Thyroid gland (tissue), 4 donors: ENCODE measurements around the gene TMCC2. TPM values are rescaled to one million over a fixed set of nuclear protein-coding genes. Genes with fewer than 3 reads are reported as not detected.

ENCODE experiments used
- DNase-seq, 2 donors: peaks; one replicate each; pipeline ENCODE4 v3.0.0-alpha.2; 2019
- H3K27ac ChIP-seq, 3 donors: fragments of 200-600 bp; sonication (generic); 1 replicate in 2 of 3; 2 replicates in 1 of 3; pipeline ENCODE4 v1.5.1; 2016 to 2019; ENCODE audit warnings: mild to moderate bottlenecking in 1 of 3, moderate library complexity in 1 of 3
- H3K27me3 ChIP-seq: fragments of 200-600 bp; sonication (generic); one replicate; pipeline ENCODE4 v1.5.1; 2019
- H3K36me3 ChIP-seq, 2 donors: fragments of 200-600 bp; sonication (generic); one replicate each; pipeline ENCODE4 v1.5.1; 2016 to 2019
- H3K4me1 ChIP-seq, 2 donors: fragments of 200-600 bp; sonication (generic); one replicate each; pipeline ENCODE4 v1.5.1; 2017 to 2019
- H3K4me3 ChIP-seq, 3 donors: fragments of 200-600 bp; sonication (generic); replicated peaks in 1 of 3; 1 replicate in 2 of 3; 2 replicates in 1 of 3; pipeline ENCODE4 v1.5.1; 2016; ENCODE audit warnings: mild to moderate bottlenecking in 1 of 3
- H3K9me3 ChIP-seq: fragments of 200-600 bp; sonication (generic); one replicate; pipeline ENCODE4 v1.5.1; 2017
- CTCF ChIP-seq, 6 experiments: fragments of 200-600 bp in 3 of 6; fragments of 450-650 bp in 3 of 6; sonication (generic) in 3 of 6; IDR thresholded peaks; one replicate each; pipeline ENCODE4 v1.5.1; 2016 to 2019; ENCODE audit warnings: antibody characterized with exemption in 6 of 6, mild to moderate bottlenecking in 2 of 6, inconsistent platforms in 1 of 6, moderate library complexity in 1 of 6
- POLR2A ChIP-seq, 2 donors: fragments of 450-650 bp; IDR thresholded peaks; one replicate each; pipeline ENCODE4 v1.6.1; 2017; ENCODE audit warnings: antibody characterized with exemption in 2 of 2, mild to moderate bottlenecking in 2 of 2, moderate library complexity in 1 of 2
- WGBS, 2 donors: methylation state at CpG; one replicate each; pipeline ENCODE4 v1.1.5; 2017; 5-methylcytosine and 5-hydroxymethylcytosine counted together
- intact Hi-C: fragments of 100-400 bp; cut with DNase I; formaldehyde crosslinking; loops from one replicate; pipeline ENCODE4 v1.15.1; 2023
- total RNA-seq, 4 donors: library from RNA; depleted of rRNA; stranded (reverse); fragments of >200 nt; gene quantifications; one replicate each; pipeline ENCODE4 v1.2.3, GENCODE V29; 2016

The TMCC2 gene
- total RNA-seq, 4 donors from 2014 or later, result 2.3 to 3.6 (median 3.1) TPM

- intact Hi-C loops, result no loop called here
- peaks cover 27 to 35% of the 10 kb centered on the region in 2 donors for H3K4me1 ChIP-seq
Observed at GRCh38 chr1:205271277-205271676, 43.5 kb downstream of the TMCC2 start.

GRCh38 chr1:205271745-205272144 lies 44.0 kb downstream of the TMCC2 start:
- intact Hi-C loops, result loop anchor here (2.0 kb wide), 1 partner anchor 51 kb away; no protein-coding TSS in a partner anchor
- 93 to 99% methylated on average over 11 to 18 of the region's 18 CpGs for WGBS, 2 donors
- no peak for DNase-seq
- H3K36me3 ChIP-seq, result no peaks in the 10 kb centered on the region
- no peak for TF ChIP-seq POLR2A (IDR thresholded peaks at IDR 0.05)
- no peak for TF ChIP-seq CTCF (IDR thresholded peaks at IDR 0.05)
- no peak overlapping the region for H3K27ac ChIP-seq
- H3K27me3 ChIP-seq, result no peaks in the 10 kb centered on the region
- H3K4me3 ChIP-seq, result no peak overlapping the region
- H3K9me3 ChIP-seq, result no peaks in the 10 kb centered on the region
- peaks cover 31 to 39% of the 10 kb centered on the region in 2 donors for H3K4me1 ChIP-seq

More at GRCh38 chr1:205271277-205271676, 43.5 kb downstream of the TMCC2 start:
- H3K9me3 ChIP-seq, result no peaks in the 10 kb centered on the region
- H3K27ac ChIP-seq, result no peak overlapping the region
- DNase-seq, result no peak
- H3K4me3 ChIP-seq, result no peak overlapping the region
- H3K36me3 ChIP-seq, result no peaks in the 10 kb centered on the region
- no peaks in the 10 kb centered on the region for H3K27me3 ChIP-seq
- 77 to 93% methylated on average over 8 of the region's 8 CpGs for WGBS, 2 donors
- TF ChIP-seq POLR2A (IDR thresholded peaks at IDR 0.05), result no peak
- TF ChIP-seq CTCF (IDR thresholded peaks at IDR 0.05), result no peak

GRCh38 chr1:205272536-205272935 lies 44.8 kb downstream of the TMCC2 start:
- WGBS, 2 donors, result 89% methylated on average over 3 of the region's 3 CpGs
- H3K9me3 ChIP-seq, result no peaks in the 10 kb centered on the region
- no peak overlapping the region for H3K4me3 ChIP-seq
- TF ChIP-seq POLR2A (IDR thresholded peaks at IDR 0.05), result no peak
- TF ChIP-seq CTCF (IDR thresholded peaks at IDR 0.05), result no peak
- no peak overlapping the region for H3K27ac ChIP-seq
- intact Hi-C loops, result loop anchor here (2.0 kb wide), 1 partner anchor 50 kb away; no protein-coding TSS in a partner anchor
- no peaks in the 10 kb centered on the region for H3K27me3 ChIP-seq
- no peak for DNase-seq
- no peaks in the 10 kb centered on the region for H3K36me3 ChIP-seq
- H3K4me1 ChIP-seq, result peaks cover 35 to 45% of the 10 kb centered on the region in 2 donors

- no peaks in the 10 kb centered on the region for H3K9me3 ChIP-seq
- WGBS, 2 donors, result 15% methylated on average over 3 of the region's 7 CpGs; no CpG with 5 or more reads in 1 of the 2 donors
- peaks cover 35 to 48% of the 10 kb centered on the region in 2 donors for H3K4me1 ChIP-seq
- no peaks in the 10 kb centered on the region for H3K36me3 ChIP-seq
- no peak overlapping the region for H3K4me3 ChIP-seq
- H3K27me3 ChIP-seq, result no peaks in the 10 kb centered on the region
- intact Hi-C loops, result loop anchor here (2.0 kb wide), 1 partner anchor 49 kb away; no protein-coding TSS in a partner anchor
- H3K27ac ChIP-seq, result peak overlapping the region; percentile 81 to 92 (median 90)
- peak; percentile 91 to 93 for DNase-seq
- TF ChIP-seq POLR2A (IDR thresholded peaks at IDR 0.05) (no peak), CTCF (IDR thresholded peaks at IDR 0.05) (peak; percentile 90 to 99 (median 98))
Observed at GRCh38 chr1:205273551-205273982, 45.8 kb downstream of the TMCC2 start.

GRCh38 chr1:205274041-205274691 lies 46.4 kb downstream of the TMCC2 start:
- Histone ChIP-seq H3K4me3 (no peak overlapping the region), H3K4me1 (peaks cover 35 to 49% of the 10 kb centered on the region in 2 donors), H3K27me3 (no peaks in the 10 kb centered on the region), H3K36me3 (no peaks in the 10 kb centered on the region), H3K27ac (peak overlapping the region; percentile 81 to 92 (median 90)), H3K9me3 (no peaks in the 10 kb centered on the region)
- peak; percentile 83 to 84 for DNase-seq
- intact Hi-C loops, result no loop called here
- 71 to 76% methylated on average over 5 to 8 of the region's 8 CpGs for WGBS, 2 donors
- TF ChIP-seq CTCF (IDR thresholded peaks at IDR 0.05) (no peak), POLR2A (IDR thresholded peaks at IDR 0.05) (no peak)
